Measurements from ENCODE around the gene TSPYL6. TPM values are rescaled to one million over a fixed set of nuclear protein-coding genes. Genes with fewer than 3 reads are reported as not detected.

The TSPYL6 gene
- total and polyA plus RNA-seq, 2 experiments from 2014 or later = not detected

DNA sequence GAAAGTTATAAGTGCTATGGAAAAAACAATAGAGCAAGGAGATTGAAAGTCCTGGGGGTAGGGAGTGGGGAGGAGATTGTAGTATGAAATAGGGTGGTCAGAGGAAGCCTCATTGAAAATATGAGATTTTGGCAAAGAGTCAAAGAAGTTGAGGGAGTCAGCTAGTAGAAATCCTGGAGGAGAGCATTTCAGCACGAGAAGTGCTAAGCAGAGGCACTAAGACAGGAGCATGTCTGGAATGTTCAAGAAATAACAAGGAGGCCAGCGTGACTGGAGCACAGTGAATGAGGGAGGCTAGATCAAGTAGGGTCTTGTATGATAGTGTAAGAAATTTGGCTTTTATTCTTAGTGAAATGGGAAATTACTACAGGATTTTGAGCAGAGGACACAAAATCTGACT lies 2.1 kb upstream of the TSPYL6 start (continued):
- TF ChIP-seq, protein P1, sequence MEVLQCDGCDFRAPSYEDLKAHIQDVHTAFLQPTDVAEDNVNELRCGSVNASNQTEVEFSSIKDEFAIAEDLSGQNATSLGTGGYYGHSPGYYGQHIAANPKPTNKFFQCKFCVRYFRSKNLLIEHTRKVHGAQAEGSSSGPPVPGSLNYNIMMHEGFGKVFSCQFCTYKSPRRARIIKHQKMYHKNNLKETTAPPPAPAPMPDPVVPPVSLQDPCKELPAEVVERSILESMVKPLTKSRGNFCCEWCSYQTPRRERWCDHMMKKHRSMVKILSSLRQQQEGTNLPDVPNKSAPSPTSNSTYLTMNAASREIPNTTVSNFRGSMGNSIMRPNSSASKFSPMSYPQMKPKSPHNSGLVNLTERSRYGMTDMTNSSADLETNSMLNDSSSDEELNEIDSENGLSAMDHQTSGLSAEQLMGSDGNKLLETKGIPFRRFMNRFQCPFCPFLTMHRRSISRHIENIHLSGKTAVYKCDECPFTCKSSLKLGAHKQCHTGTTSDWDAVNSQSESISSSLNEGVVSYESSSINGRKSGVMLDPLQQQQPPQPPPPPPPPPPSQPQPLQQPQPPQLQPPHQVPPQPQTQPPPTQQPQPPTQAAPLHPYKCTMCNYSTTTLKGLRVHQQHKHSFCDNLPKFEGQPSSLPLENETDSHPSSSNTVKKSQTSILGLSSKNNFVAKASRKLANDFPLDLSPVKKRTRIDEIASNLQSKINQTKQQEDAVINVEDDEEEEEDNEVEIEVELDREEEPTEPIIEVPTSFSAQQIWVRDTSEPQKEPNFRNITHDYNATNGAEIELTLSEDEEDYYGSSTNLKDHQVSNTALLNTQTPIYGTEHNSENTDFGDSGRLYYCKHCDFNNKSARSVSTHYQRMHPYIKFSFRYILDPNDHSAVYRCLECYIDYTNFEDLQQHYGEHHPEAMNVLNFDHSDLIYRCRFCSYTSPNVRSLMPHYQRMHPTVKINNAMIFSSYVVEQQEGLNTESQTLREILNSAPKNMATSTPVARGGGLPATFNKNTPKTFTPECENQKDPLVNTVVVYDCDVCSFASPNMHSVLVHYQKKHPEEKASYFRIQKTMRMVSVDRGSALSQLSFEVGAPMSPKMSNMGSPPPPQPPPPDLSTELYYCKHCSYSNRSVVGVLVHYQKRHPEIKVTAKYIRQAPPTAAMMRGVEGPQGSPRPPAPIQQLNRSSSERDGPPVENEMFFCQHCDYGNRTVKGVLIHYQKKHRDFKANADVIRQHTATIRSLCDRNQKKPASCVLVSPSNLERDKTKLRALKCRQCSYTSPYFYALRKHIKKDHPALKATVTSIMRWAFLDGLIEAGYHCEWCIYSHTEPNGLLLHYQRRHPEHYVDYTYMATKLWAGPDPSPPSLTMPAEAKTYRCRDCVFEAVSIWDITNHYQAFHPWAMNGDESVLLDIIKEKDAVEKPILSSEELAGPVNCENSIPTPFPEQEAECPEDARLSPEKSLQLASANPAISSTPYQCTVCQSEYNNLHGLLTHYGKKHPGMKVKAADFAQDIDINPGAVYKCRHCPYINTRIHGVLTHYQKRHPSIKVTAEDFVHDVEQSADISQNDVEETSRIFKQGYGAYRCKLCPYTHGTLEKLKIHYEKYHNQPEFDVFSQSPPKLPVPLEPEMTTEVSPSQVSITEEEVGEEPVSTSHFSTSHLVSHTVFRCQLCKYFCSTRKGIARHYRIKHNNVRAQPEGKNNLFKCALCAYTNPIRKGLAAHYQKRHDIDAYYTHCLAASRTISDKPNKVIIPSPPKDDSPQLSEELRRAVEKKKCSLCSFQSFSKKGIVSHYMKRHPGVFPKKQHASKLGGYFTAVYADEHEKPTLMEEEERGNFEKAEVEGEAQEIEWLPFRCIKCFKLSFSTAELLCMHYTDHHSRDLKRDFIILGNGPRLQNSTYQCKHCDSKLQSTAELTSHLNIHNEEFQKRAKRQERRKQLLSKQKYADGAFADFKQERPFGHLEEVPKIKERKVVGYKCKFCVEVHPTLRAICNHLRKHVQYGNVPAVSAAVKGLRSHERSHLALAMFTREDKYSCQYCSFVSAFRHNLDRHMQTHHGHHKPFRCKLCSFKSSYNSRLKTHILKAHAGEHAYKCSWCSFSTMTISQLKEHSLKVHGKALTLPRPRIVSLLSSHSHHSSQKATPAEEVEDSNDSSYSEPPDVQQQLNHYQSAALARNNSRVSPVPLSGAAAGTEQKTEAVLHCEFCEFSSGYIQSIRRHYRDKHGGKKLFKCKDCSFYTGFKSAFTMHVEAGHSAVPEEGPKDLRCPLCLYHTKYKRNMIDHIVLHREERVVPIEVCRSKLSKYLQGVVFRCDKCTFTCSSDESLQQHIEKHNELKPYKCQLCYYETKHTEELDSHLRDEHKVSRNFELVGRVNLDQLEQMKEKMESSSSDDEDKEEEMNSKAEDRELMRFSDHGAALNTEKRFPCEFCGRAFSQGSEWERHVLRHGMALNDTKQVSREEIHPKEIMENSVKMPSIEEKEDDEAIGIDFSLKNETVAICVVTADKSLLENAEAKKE (CRISPR knock-in tag; IDR thresholded peaks at IDR 0.05) = no peak
- TF ChIP-seq EZH2 (IDR thresholded peaks at IDR 0.05; ENCODE audit: low read depth, unreplicated experiment) = no peak
- TF ChIP-seq EZH2phosphoT487 (IDR thresholded peaks at IDR 0.05; ENCODE audit: unreplicated experiment) = no peak

DNA sequence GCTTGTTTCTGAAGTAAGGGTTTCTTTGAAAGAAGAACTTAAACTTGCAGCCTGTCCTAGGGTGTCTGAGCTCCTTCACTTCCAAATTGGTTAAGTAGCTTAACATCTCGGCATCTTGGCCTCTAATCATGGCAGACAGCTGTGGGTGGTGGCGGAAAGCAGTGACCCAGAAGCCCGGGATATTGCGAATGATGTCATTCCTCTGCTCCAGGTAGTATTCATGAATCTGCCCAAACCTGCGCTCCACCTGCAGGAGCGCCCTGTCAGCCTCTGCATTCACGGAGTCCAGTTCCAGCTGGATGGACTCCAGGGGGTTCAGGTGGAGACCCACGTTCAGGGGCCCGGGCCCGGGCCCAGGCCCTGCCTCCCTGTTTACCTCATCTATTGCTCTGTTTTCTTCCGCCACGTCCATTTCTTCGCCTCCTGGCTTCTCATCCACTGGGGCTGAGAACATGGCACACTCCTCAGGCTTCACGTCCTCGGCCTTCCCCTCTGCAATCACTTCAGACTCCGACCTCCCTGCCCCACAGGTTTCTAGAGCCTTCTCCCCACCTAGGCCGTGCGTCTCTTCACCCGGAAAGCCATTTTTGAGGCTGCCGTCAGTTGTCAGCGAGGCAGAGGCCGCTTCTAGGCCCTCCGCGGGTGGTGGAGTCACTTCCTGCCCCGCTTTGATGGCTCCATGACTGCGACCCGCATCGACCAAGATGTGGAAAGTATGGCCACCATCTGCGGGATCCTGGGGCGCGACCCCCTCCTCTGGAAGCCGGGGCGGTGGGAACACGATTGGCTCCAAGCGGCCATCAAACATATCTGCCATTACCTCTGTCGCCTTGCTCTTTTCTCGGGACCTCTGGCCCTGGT lies 569 bp downstream of the TSPYL6 start:
- Mint-ChIP-seq H3K4me1 (peaks cover 6% of the 10 kb centered on the region; the same call in 2 of the 3 replicates), H3K27me3 (ENCODE audit: insufficient read depth, low read depth, poor library complexity) (no peaks in the 10 kb centered on the region), H3K9me3 (no peaks in the 10 kb centered on the region), H3K36me3 (ENCODE audit: low read depth) (no peaks in the 10 kb centered on the region), H3K4me3 (no peak overlapping the region), H3K27ac (no peak overlapping the region)
- no peak overlapping the region for H2AFZ ChIP-seq
- H3K4me3 ChIP-seq = no peak overlapping the region
- no peaks in the 10 kb centered on the region for H3F3A ChIP-seq (replicated peaks; ENCODE audit: low read depth)
- no peaks in the 10 kb centered on the region for H3K27me3 ChIP-seq (ENCODE audit: insufficient read depth)
- no peaks in the 10 kb centered on the region for H3K79me2 ChIP-seq (replicated peaks; ENCODE audit: insufficient read depth)
- no peaks in the 10 kb centered on the region for H3K4me1 ChIP-seq (ENCODE audit: insufficient read depth)
- no peak overlapping the region for H3K27ac ChIP-seq (ENCODE audit: low read depth)
- H3K36me3 ChIP-seq (ENCODE audit: insufficient read depth) = no peaks in the 10 kb centered on the region
- no peaks in the 10 kb centered on the region for H4K20me1 ChIP-seq (replicated peaks; ENCODE audit: insufficient read depth)
- DNase-seq (ENCODE audit: low spot score) (no peak), ATAC-seq (no peak)
- H3K4me2 ChIP-seq = no peak overlapping the region
- 0 out of 2 replicates have a peak, but pooled peaks cover 5% of the 10 kb centered on the region for H3K9me2 ChIP-seq (ENCODE audit: insufficient read depth)
- TF ChIP-seq, protein P1 (CRISPR knock-in tag; IDR thresholded peaks at IDR 0.05) = no peak
- TF ChIP-seq CREB1 (CRISPR knock-in tag; IDR thresholded peaks at IDR 0.05; ENCODE audit: low read depth) = no peak
- no peak for TF ChIP-seq EZH2phosphoT487 (IDR thresholded peaks at IDR 0.05; ENCODE audit: unreplicated experiment)
- no peak for TF ChIP-seq EZH2 (IDR thresholded peaks at IDR 0.05; ENCODE audit: low read depth, unreplicated experiment)
- TF ChIP-seq ZNF331 (CRISPR knock-in tag; IDR thresholded peaks at IDR 0.05; ENCODE audit: low read depth) = no peak
- TF ChIP-seq JUNB (IDR thresholded peaks at IDR 0.05; ENCODE audit: unreplicated experiment) = no peak
- no peak for TF ChIP-seq NANOG (IDR thresholded peaks at IDR 0.05; ENCODE audit: borderline replicate concordance)
- TF ChIP-seq STAT1 (IDR thresholded peaks at IDR 0.05; ENCODE audit: unreplicated experiment) = no peak
